ENCODE results near the gene GSG1L.

The GSG1L gene

GRCh38 chr16:28063591-28064061, at the start of gene GSG1L:
TSS of gene GSG1L (minus strand) at chr16:28063714. CDS start at chr16:28063424, 290 bp downstream.
- DNase-seq (ENCODE audit: extremely low read depth, low read depth), result no peak
- no peak for TF ChIP-seq CTCF (IDR thresholded peaks at IDR 0.05; ENCODE audit: low read depth, low read length)

GRCh38 chr16:28112908-28113307, 49.4 kb upstream of the GSG1L start:
- DNase-seq (ENCODE audit: extremely low read depth, low read depth), result no peak
- no peak for TF ChIP-seq CTCF (IDR thresholded peaks at IDR 0.05; ENCODE audit: low read depth, low read length)

- no peak for DNase-seq (ENCODE audit: extremely low read depth, low read depth)
- no peak for TF ChIP-seq CTCF (IDR thresholded peaks at IDR 0.05; ENCODE audit: low read depth, low read length)
Observed at GRCh38 chr16:28110977-28111376, 47.5 kb upstream of the GSG1L start.

- no peak for DNase-seq (ENCODE audit: extremely low read depth, low read depth)
- no peak for TF ChIP-seq CTCF (IDR thresholded peaks at IDR 0.05; ENCODE audit: low read depth, low read length)
Observed at GRCh38 chr16:28110479-28110878, 47.0 kb upstream of the GSG1L start.

- TF ChIP-seq CTCF (IDR thresholded peaks at IDR 0.05; ENCODE audit: low read depth, low read length), result no peak
- no peak for DNase-seq (ENCODE audit: extremely low read depth, low read depth)
Observed at GRCh38 chr16:28110074-28110473, 46.6 kb upstream of the GSG1L start.

- DNase-seq (ENCODE audit: extremely low read depth, low read depth), result no peak
- no peak for TF ChIP-seq CTCF (IDR thresholded peaks at IDR 0.05; ENCODE audit: low read depth, low read length)
Observed at GRCh38 chr16:28108590-28109247, 45.2 kb upstream of the GSG1L start.

- no peak for TF ChIP-seq CTCF (IDR thresholded peaks at IDR 0.05; ENCODE audit: low read depth, low read length)
- no peak for DNase-seq (ENCODE audit: extremely low read depth, low read depth)
Observed at GRCh38 chr16:28107232-28107631, 43.7 kb upstream of the GSG1L start.

Data from AG09319 (cell line).